ENCODE results near the gene CAPN14. TPM values are rescaled to one million over a fixed set of nuclear protein-coding genes. Genes with fewer than 3 reads are reported as not detected.

CAPN14 gene
- polyA plus RNA-seq, 1 experiment: 0.09 TPM

GRCh38 chr2:31239593-31240177, 22.4 kb upstream of the CAPN14 start:
- H3K27me3 ChIP-seq (ENCODE audit: control insufficient read depth, insufficient read depth, low read length): no peaks in the 10 kb centered on the region
- ChIA-PET POLR2A (no interaction called here), CTCF (interaction anchor here (1.5 kb wide), 1 partner anchor 94 kb away, joined by 4 read pairs; no protein-coding TSS in a partner anchor)
- H3K4me3 ChIP-seq (ENCODE audit: low read depth, low read length): no peak overlapping the region
- no peak overlapping the region for H3K27ac ChIP-seq (ENCODE audit: low read depth, low read length)
- no peak for TF ChIP-seq CTCF (IDR thresholded peaks at IDR 0.05; ENCODE audit: low read depth, low read length)
- peaks cover 4% of the 10 kb centered on the region; the same call in 1 of the 2 replicates for H3K9me3 ChIP-seq (ENCODE audit: control insufficient read depth, insufficient read depth, low read length)
- no peak for DNase-seq (ENCODE audit: low read depth, low spot score)

- no peak overlapping the region for H3K27ac ChIP-seq (ENCODE audit: low read depth, low read length)
- H3K4me3 ChIP-seq (ENCODE audit: low read depth, low read length): no peak overlapping the region
- POLR2A ChIA-PET: no interaction called here
- no peak for DNase-seq (ENCODE audit: low read depth, low spot score)
- CTCF ChIA-PET: interaction anchor here (1.5 kb wide), 1 partner anchor 95 kb away, joined by 4 read pairs; no protein-coding TSS in a partner anchor
- no peaks in the 10 kb centered on the region for H3K27me3 ChIP-seq (ENCODE audit: control insufficient read depth, insufficient read depth, low read length)
- no peak for TF ChIP-seq CTCF (IDR thresholded peaks at IDR 0.05; ENCODE audit: low read depth, low read length)
- H3K9me3 ChIP-seq (ENCODE audit: control insufficient read depth, insufficient read depth, low read length): peaks cover 4% of the 10 kb centered on the region; the same call in 1 of the 2 replicates
These were observed 21.7 kb upstream of the CAPN14 start for GRCh38 chr2:31238906-31239592.

GRCh38 chr2:31238126-31238905, 21.0 kb upstream of the CAPN14 start:
- H3K4me3 ChIP-seq (ENCODE audit: low read depth, low read length): no peak overlapping the region
- ChIA-PET POLR2A (no interaction called here), CTCF (no interaction called here)
- no peak for DNase-seq (ENCODE audit: low read depth, low spot score)
- no peak overlapping the region for H3K27ac ChIP-seq (ENCODE audit: low read depth, low read length)
- H3K9me3 ChIP-seq (ENCODE audit: control insufficient read depth, insufficient read depth, low read length): peaks cover 4% of the 10 kb centered on the region; the same call in 1 of the 2 replicates
- no peaks in the 10 kb centered on the region for H3K27me3 ChIP-seq (ENCODE audit: control insufficient read depth, insufficient read depth, low read length)
- TF ChIP-seq CTCF (IDR thresholded peaks at IDR 0.05; ENCODE audit: low read depth, low read length): no peak

GRCh38 chr2:31237348-31238017, 20.2 kb upstream of the CAPN14 start:
- ChIA-PET POLR2A (no interaction called here), CTCF (interaction anchor here (0.7 to 1.1 kb wide), 3 partner anchors 68 to 286 kb away, joined by 3 to 8 read pairs (median 4); no protein-coding TSS in a partner anchor)
- Histone ChIP-seq H3K4me3 (ENCODE audit: low read depth, low read length) (no peak overlapping the region), H3K9me3 (ENCODE audit: control insufficient read depth, insufficient read depth, low read length) (peaks cover 4% of the 10 kb centered on the region; the same call in 1 of the 2 replicates), H3K27me3 (ENCODE audit: control insufficient read depth, insufficient read depth, low read length) (no peaks in the 10 kb centered on the region), H3K27ac (ENCODE audit: low read depth, low read length) (no peak overlapping the region)
- DNase-seq (ENCODE audit: low read depth, low spot score): no peak
- TF ChIP-seq CTCF (IDR thresholded peaks at IDR 0.05; ENCODE audit: low read depth, low read length): no peak
